DND-41 (cell line): ENCODE results near the gene RORC.

Experiments
- CTCF ChIP-seq: IDR thresholded peaks from 2 replicates; pipeline ENCODE4 v1.5.1; 2012; ENCODE audit warnings: borderline replicate concordance, low read length, moderate library complexity, mild to moderate bottlenecking; ENCODE audit not compliant: poor library complexity, severe bottlenecking; ENCODE audit errors: extremely low read depth
- EZH2 ChIP-seq: IDR thresholded peaks from 3 replicates; pipeline ENCODE4 v1.6.1; 2012; ENCODE audit warnings: borderline replicate concordance, low read depth, mild to moderate bottlenecking, moderate library complexity, low read length, inconsistent platforms; ENCODE audit not compliant: severe bottlenecking

GRCh38 chr1:151846062-151846568, 14.5 kb upstream of the RORC start:
- TF ChIP-seq CTCF = no peak
- no peak for TF ChIP-seq EZH2
